ENCODE measurements around the gene GNG12. TPM values are rescaled to one million over a fixed set of nuclear protein-coding genes. Genes with fewer than 3 reads are reported as not detected.

The GNG12 gene
- total and polyA plus RNA-seq, 9 of the 15 experiments (the other 6 are each of a cell fraction or from before 2014, with no cell fraction given), result 2.6 to 6.0 (median 4.1) TPM

- no peak for TF ChIP-seq IFI16 (CRISPR knock-in tag; IDR thresholded peaks at IDR 0.05)
- TF ChIP-seq KDM1A (IDR thresholded peaks at IDR 0.05), result no peak
- TF ChIP-seq RREB1 (CRISPR knock-in tag; IDR thresholded peaks at IDR 0.05), result peak; percentile 97
- TF ChIP-seq, protein P1, sequence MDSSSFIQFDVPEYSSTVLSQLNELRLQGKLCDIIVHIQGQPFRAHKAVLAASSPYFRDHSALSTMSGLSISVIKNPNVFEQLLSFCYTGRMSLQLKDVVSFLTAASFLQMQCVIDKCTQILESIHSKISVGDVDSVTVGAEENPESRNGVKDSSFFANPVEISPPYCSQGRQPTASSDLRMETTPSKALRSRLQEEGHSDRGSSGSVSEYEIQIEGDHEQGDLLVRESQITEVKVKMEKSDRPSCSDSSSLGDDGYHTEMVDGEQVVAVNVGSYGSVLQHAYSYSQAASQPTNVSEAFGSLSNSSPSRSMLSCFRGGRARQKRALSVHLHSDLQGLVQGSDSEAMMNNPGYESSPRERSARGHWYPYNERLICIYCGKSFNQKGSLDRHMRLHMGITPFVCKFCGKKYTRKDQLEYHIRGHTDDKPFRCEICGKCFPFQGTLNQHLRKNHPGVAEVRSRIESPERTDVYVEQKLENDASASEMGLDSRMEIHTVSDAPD (CRISPR knock-in tag; IDR thresholded peaks at IDR 0.05), result no peak
- TF ChIP-seq MTA1 (IDR thresholded peaks at IDR 0.05; ENCODE audit: borderline replicate concordance), result no peak
- TF ChIP-seq ZNF589 (CRISPR knock-in tag; IDR thresholded peaks at IDR 0.05; ENCODE audit: low read depth), result no peak
- no peak for TF ChIP-seq ZBTB33 (CRISPR knock-in tag; IDR thresholded peaks at IDR 0.05)
- TF ChIP-seq RAD21 (CRISPR knock-in tag; conservative IDR thresholded peaks at IDR 0.05 in 1 of 2, IDR thresholded peaks at IDR 0.05 in 1 of 2), result peak; percentile 100
- no peak for TF ChIP-seq COPS2 (conservative IDR thresholded peaks at IDR 0.05)
- TF ChIP-seq JUND (IDR thresholded peaks at IDR 0.05; ENCODE audit: borderline replicate concordance, low read depth, low read length), result peak; percentile 39; the same call in 1 of the 2 replicates
- no peak; the same call in 2 of the 3 replicates for TF ChIP-seq JUND (tag; IDR thresholded peaks at IDR 0.05; ENCODE audit: borderline replicate concordance, low read depth, low read length)
- TF ChIP-seq CC2D1A (IDR thresholded peaks at IDR 0.05), result peak; percentile 79; the same call in 1 of the 2 replicates
- no peak for TF ChIP-seq TEAD1 (CRISPR knock-in tag; IDR thresholded peaks at IDR 0.05)
- TF ChIP-seq SMAD4 (CRISPR knock-in tag; conservative IDR thresholded peaks at IDR 0.05), result peak; percentile 25; the same call in 1 of the 2 replicates
- peak; percentile 94 for TF ChIP-seq CTBP1 (IDR thresholded peaks at IDR 0.05; ENCODE audit: borderline replicate concordance)
Observed at GRCh38 chr1:67853704-67854103, 20.4 kb upstream of the GNG12 start (continued).

Data from K562 (cell line).